DMS79 (cell line): ENCODE data around the gene NLE1.
"Not testable (repeated sequence)": the region's sequence is repeated elsewhere in the genome, so short reads cannot be mapped to it uniquely, and the experiment has no call there.

Experiments used
- DNase-seq: peaks from one replicate; lab custom pipeline; 2025; lab: John Stamatoyannopoulos, UW

NLE1 gene

GRCh38 chr17:35161281-35161761 is 19.2 kb upstream of the NLE1 start:
- no peak for DNase-seq

- no peak for DNase-seq
Observed at GRCh38 chr17:35160354-35161201, 18.5 kb upstream of the NLE1 start.

- DNase-seq = no peak
Observed at GRCh38 chr17:35159940-35160339, 17.8 kb upstream of the NLE1 start.

GRCh38 chr17:35155246-35155645 is 13.1 kb upstream of the NLE1 start:
- no peak for DNase-seq

DNA sequence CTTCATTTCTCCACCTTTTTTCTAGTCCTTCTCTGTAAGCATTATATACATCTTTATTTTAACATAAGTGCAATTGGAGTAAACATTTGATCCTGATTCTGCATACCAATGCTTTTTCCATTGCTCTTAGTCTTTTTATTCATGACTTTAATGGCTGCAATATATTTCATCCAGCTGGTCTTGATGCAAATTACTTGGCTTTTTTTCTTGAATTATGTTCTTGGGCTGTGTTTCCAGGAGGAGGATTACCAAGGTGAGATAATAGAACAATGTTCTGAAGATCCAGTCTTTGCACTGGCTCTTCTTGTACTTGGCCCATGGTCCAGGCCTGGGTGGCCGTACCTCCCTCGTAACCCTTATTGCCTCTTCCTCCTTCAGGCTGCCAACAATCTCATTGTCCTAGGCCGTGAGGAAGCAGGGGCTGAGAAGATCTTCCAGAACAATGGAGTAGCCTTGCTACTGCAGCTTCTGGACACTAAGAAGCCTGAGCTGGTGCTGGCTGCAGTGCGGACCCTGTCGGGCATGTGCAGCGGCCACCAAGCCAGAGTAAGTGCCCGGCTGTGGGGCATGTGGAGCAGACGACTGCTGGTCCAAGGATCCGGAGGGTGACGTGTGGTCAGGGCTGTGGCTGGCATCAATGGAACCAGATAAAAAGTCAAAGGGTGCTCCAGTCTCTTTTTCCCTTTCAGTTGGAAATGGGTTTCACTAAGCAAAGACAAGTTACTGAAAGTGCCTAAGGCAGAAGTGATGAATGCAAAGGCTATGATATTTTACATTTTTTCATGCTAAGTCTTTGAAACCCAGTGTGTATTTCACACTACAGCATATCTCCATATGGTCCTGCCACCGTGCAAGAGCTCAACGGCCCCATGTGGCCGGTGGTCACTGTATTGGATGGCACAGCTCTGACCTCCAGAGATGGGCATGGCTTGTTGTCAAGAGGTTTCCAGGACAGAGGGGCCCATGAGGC is 12.4 kb upstream of the NLE1 start:
- DNase-seq = no peak

GRCh38 chr17:35152421-35153140 is 10.5 kb upstream of the NLE1 start:
- DNase-seq = no peak

GRCh38 chr17:35151080-35151479 is 9.0 kb upstream of the NLE1 start:
- DNase-seq = not testable (repeated sequence)

- no peak for DNase-seq
Observed at GRCh38 chr17:35149941-35150340, 7.8 kb upstream of the NLE1 start.

GRCh38 chr17:35148144-35148543 is 6.0 kb upstream of the NLE1 start:
- no peak for DNase-seq

DNA sequence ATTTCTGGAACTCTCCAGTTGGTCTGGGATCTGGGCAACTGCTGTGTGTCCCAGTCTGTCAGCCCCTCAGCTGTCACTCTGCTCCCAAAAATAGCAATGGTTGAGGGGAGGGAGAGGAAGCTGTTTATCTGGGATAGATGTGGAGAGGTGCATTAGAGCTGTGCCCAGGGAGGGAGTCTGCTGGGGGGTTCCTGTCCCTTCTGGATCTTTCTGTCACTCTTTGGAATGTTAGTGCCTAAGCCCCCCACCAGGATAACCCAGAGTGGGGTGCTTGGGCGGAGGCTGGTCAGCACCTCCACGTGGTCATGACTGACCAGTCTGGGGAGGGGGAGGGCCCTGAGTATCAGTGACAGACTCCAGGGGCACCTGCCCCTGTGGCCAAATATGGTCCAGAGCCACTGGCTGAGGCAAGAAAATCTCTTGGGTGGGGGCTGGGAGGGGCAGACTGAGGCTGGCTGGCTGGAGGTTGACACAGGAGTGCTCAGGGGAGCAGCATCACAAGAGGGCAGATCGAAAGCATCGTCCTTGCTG is 5.3 kb upstream of the NLE1 start, which contains the start of gene UNC45B:
TSS of gene UNC45B (plus strand) at position 443 of the 531 bp plus-strand sequence. CDS start 447 bp downstream, outside the sequence.
- no peak for DNase-seq

DNA sequence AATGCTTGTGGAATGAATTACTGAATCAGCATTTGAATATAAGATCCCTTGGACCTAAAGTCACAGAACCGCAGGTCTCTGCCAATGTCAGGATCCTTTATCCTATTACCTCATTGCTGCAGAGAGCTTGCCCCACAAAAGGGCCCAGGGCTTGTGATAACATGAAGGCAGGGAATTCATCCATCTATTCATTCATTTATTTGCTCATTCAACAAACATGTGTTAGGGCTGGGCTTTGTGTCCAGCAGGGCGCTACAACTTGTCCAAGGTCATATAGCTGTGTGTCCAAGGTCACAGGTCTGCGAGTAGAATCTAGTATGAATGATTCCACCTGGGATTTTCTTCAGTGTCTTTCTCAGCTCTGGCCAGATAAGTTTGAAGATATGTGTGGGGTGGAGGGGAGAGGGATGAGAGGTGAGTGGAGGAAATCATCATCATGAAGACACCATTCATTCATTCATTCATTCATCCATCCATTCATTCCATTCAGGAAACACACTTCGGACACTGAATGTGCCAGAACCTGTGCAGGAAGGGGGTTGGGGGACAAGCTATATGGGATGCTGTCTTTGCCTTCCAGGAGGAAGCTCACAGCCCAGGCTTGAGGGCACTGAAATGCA is 4.2 kb upstream of the NLE1 start:
- no peak for DNase-seq

DNA sequence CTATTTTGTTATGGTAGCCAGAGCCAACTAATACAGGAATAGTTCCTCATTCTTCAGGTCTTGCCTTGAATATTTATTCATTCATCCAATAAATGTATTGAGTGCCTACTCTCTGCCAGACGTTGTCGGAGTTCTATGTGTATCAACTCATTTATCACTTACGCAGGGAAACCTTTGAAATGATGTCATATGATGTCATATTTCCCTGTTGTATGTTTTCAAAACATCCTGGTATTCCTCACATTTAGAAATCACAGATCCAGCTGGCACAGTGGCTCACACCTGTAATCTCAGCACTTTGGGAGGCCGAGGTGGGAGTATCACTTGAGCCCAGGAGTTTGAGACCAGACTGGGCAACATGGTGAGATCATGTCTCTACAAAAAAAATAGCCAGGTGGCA is 2.7 kb upstream of the NLE1 start:
- DNase-seq = no peak

GRCh38 chr17:35142467-35142796 is 329 bp upstream of the NLE1 start:
- DNase-seq = no peak

DNA sequence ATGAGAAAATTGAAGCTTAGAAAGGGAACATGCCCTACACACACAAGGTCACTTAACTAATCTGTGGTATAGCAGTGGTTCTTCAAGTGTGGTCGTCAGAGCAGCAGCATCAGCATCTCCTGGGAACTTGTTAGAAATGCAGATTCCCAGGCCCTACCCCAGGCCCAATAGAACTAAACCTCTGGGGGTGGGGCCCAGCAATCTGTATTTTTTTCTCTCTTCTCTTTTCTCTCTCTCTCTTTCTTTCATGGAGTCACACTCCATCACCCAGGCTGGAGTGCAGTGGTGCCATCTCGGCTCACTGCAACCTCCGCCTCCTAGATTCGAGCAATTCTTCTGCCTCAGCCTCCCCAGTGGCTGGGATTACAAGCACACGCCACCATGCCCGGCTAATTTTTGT is 3.9 kb downstream of the NLE1 start:
- no peak for DNase-seq

DNA sequence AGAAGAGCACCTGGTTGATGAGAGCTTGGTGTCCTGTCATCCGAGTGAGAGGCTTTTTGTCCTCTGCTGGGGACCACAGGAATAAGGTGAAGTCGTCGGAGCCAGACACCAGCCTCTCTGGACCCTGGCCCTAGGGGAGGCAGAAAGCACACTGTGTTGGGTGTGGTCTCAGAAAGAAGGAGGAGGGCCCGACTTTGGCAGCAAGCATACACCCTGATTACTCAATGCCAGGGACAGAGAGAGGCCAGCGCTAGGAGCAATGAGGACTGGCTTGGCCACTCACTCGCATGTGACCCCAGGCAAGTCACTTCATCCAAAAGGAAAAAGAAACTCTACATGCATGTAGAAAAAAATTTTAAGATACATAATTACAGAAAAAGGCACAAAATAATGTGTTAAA is 6.8 kb downstream of the NLE1 start:
- no peak for DNase-seq

GRCh38 chr17:35132816-35133550 is 9.1 kb downstream of the NLE1 start:
- no peak for DNase-seq

- DNase-seq = no peak
Observed at GRCh38 chr17:35132099-35132498, 10.0 kb downstream of the NLE1 start.

DNA sequence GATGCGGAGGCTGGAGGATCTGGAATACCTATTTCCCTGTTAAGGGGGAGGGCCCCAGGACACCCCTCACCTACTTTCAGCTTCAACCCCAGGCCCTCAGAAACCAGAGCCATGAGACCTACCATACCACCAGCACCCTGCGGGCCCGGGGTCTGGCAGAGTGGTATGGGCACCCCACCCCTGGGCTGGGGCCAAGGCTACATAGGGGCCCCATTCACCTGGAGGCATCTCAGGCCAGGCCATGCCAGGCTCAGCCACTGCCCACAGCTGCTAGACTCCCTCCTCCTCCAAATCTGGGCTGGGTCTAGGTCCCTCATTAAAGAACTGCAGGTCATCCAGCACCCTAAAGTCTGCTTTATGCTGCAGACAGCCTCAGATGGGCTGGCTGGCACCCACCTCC is 11.7 kb downstream of the NLE1 start:
- no peak for DNase-seq

DNA sequence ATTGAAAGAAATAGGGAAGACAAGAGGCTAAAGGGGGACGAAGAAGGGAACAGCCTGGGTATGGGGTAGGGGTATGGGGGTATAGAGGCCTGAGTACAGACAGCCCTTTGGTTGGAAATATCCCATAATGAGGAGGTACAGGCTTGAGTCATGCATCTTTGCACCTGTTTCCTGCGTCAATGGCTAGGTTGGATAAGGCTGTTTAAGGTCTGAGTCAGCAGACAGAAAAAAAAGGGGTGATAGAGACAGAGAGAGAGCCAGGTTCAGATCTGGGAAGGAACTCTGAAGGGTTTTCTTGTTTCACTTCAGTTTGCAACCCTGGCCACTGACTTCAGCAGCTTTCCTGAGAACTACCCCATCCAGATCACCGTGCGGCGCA is 12.1 kb downstream of the NLE1 start:
- no peak for DNase-seq

- no peak for DNase-seq
Observed at GRCh38 chr17:35129154-35129972, 12.7 kb downstream of the NLE1 start.
